K562 (cell line): ENCODE data around the gene TMIGD1. TPM values are rescaled to one million over a fixed set of nuclear protein-coding genes. Genes with fewer than 3 reads are reported as not detected.
A peak's percentile ranks its signal among the peaks of the same experiment; 100 is the strongest.

Experiments used
- BHLHE40 ChIP-seq: IDR thresholded peaks from 2 replicates; pipeline ENCODE4 v1.6.1; 2011; ENCODE audit warnings: low read length, improper control_type of control experiment
- CREM ChIP-seq: IDR thresholded peaks from 2 replicates; pipeline ENCODE4 v1.6.1; 2014; ENCODE audit warnings: antibody characterized with exemption, low read depth
- DIDO1 ChIP-seq: fragments of 450-650 bp; IDR thresholded peaks from 2 replicates; pipeline ENCODE4 v1.6.1; 2016; ENCODE audit warnings: low read depth, missing biosample characterization, missing genetic modification characterization
- EGR1 ChIP-seq: fragments of 450-650 bp; conservative IDR thresholded peaks from 2 replicates; pipeline ENCODE4 v1.6.1; 2017; ENCODE audit warnings: mild to moderate bottlenecking
- FOSL1 ChIP-seq: fragments of 200-800 bp; sonication (Bioruptor generic); conservative IDR thresholded peaks from 2 replicates; pipeline ENCODE4 v1.6.1; 2016; ENCODE audit warnings: missing genetic modification characterization, missing compliant biosample characterization
- HOMEZ ChIP-seq: fragments of 250-450 bp; sonication (Bioruptor Pico); IDR thresholded peaks from 2 replicates; pipeline ENCODE4 v1.4.0; 2020; ENCODE audit warnings: mild to moderate bottlenecking, moderate library complexity
- MAX ChIP-seq: sonication (generic); formaldehyde crosslinking; IDR thresholded peaks from 2 replicates; pipeline ENCODE4 v1.9.0; 2022; ENCODE audit warnings: mild to moderate bottlenecking, missing genetic modification reagents
- MEF2A ChIP-seq: IDR thresholded peaks from 2 replicates; pipeline ENCODE4 v1.6.1; 2011; ENCODE audit warnings: low read depth, mild to moderate bottlenecking, low read length, moderate library complexity; ENCODE audit not compliant: control insufficient read depth
- NFXL1 ChIP-seq: fragments of 450-650 bp; formaldehyde crosslinking; IDR thresholded peaks from 2 replicates; pipeline ENCODE4 v1.4.0; 2021; ENCODE audit warnings: mild to moderate bottlenecking
- NR4A1 ChIP-seq, 2 experiments: fragments of 250-450 bp in 1 of 2; fragments of 450-650 bp in 1 of 2; sonication (Bioruptor Pico) in 1 of 2; IDR thresholded peaks; 2 replicates each; pipeline versions ENCODE4 v1.4.0 to v1.6.1; 2016 to 2020; ENCODE audit warnings: mild to moderate bottlenecking in 2 of 2, missing compliant biosample characterization in 1 of 2, missing genetic modification characterization in 1 of 2, moderate library complexity in 1 of 2
- POLR2B ChIP-seq: fragments of 450-650 bp; IDR thresholded peaks from 2 replicates; pipeline ENCODE4 v1.6.1; 2018; ENCODE audit warnings: low read depth; ENCODE audit not compliant: partially characterized antibody
- POLR2G ChIP-seq: fragments of 200-400 bp; formaldehyde crosslinking; IDR thresholded peaks from 2 replicates; pipeline ENCODE4 v1.6.1; 2017; ENCODE audit warnings: low read depth, mild to moderate bottlenecking, antibody characterized with exemption, low read length, moderate library complexity
- PRMT5 ChIP-seq: sonication (generic); formaldehyde crosslinking; IDR thresholded peaks from 2 replicates; pipeline ENCODE4 v1.5.0; 2020; ENCODE audit warnings: missing genetic modification reagents
- RB1 ChIP-seq: fragments of 450-650 bp; IDR thresholded peaks from 2 replicates; pipeline ENCODE4 v1.6.1; 2017; ENCODE audit warnings: low read depth, mild to moderate bottlenecking
- SMARCA5 ChIP-seq: fragments of 450-650 bp; IDR thresholded peaks from 2 replicates; pipeline ENCODE4 v1.6.1; 2016
- SNIP1 ChIP-seq: fragments of 450-650 bp; IDR thresholded peaks from 2 replicates; pipeline ENCODE4 v1.7.1; 2017; ENCODE audit warnings: low read depth, mild to moderate bottlenecking
- SUPT5H ChIP-seq: fragments of 450-650 bp; IDR thresholded peaks from 2 replicates; pipeline ENCODE4 v1.6.1; 2016
- USF2 ChIP-seq: sonication (generic); formaldehyde crosslinking; IDR thresholded peaks from 2 replicates; pipeline ENCODE4 v1.5.0; 2020; ENCODE audit warnings: missing genetic modification reagents
- XRCC4 ChIP-seq: IDR thresholded peaks from one replicate; pipeline ENCODE4 v1.6.1; 2011; ENCODE audit not compliant: insufficient read depth, insufficient read length; ENCODE audit errors: extremely low read depth
- ZNF212 ChIP-seq: fragments of 450-650 bp; formaldehyde crosslinking; IDR thresholded peaks from 2 replicates; pipeline ENCODE4 v1.4.0; 2020; ENCODE audit warnings: mild to moderate bottlenecking
- ZNF324 ChIP-seq: fragments of 250-450 bp; sonication (Bioruptor Pico); IDR thresholded peaks from 2 replicates; pipeline ENCODE4 v1.4.0; 2020; ENCODE audit warnings: mild to moderate bottlenecking
- ZNF644 ChIP-seq: fragments of 200-800 bp; sonication (Bioruptor generic); IDR thresholded peaks from 2 replicates; pipeline ENCODE4 v1.6.1; 2016; ENCODE audit warnings: low read depth, missing genetic modification characterization, missing compliant biosample characterization
- ZSCAN32 ChIP-seq: fragments of 450-650 bp; formaldehyde crosslinking; IDR thresholded peaks from 2 replicates; pipeline ENCODE4 v1.4.0; 2020; ENCODE audit warnings: mild to moderate bottlenecking, moderate library complexity
- polyA plus RNA-seq, 8 experiments: library from polyadenylated mRNA; depleted of rRNA in 4 of 8; stranded (reverse) in 5 of 8; unstranded in 3 of 8; fragments of >200 nt; fragmentation: Nextera tagmentation in 2 of 8; fragmentation: Illumina TruSeq in 1 of 8; extraction: Ambion mirVana in 2 of 8; extraction: Trizol in 1 of 8; gene quantifications; 2 replicates each; pipeline versions ENCODE4 v1.2.1 to v1.2.3, GENCODE V29; 2011 to 2014; ENCODE audit warnings: inconsistent platforms in 1 of 8, missing spikeins in 1 of 8
- total RNA-seq, 7 experiments: library from RNA; depleted of rRNA in 6 of 7; stranded (reverse); fragments of >200 nt in 6 of 7; fragmentation: Illumina TruSeq in 2 of 7; extraction: Trizol in 2 of 7; gene quantifications; 2 replicates each; pipeline versions ENCODE4 v1.2.1 to v1.2.3, GENCODE V29; 2011 to 2021; ENCODE audit warnings: low replicate concordance in 1 of 7

The TMIGD1 gene
- total and polyA plus RNA-seq, 9 of the 15 experiments (the other 6 are each of a cell fraction or from before 2014, with no cell fraction given), result not detected

DNA sequence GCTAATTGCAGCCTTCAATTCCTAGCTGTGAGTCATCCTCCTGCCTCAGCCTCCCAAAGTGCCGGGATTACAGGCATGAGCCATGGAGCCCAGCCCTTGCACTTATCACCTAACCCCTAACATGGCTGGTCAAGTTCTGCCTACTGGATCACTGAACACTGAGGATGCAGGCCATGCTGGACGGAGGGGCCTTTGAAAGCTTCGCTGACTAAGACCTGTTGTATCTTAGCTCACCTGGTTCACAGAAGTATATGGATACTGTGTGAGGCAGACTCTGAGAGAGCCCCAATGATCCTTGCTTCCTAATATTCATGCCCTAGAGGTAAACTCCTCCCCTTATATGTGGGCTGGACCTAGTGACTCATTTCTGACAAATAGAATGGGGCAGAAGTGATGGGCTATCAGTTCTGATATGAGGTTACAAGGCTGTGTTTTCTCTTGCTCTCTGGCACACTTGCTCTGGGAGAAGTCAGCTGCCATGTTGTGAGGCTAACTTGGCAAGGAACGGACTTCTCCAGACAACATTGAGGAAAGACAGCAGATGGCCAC is 11.7 kb upstream of the TMIGD1 start (continued):
- TF ChIP-seq XRCC4 (no peak), HOMEZ (no peak), RB1 (no peak), DIDO1 (tag) (no peak), ZNF644 (tag) (0 out of 2 replicates have a peak, but pooled peaks have one; percentile 5), PRMT5 (CRISPR knock-in tag) (no peak), SMARCA5 (0 out of 2 replicates have a peak, but pooled peaks have one; percentile 32), NR4A1 (CRISPR knock-in tag; IDR thresholded peaks at IDR 0.05) (no peak), NR4A1 (tag; IDR thresholded peaks at IDR 0.05) (no peak), SUPT5H (no peak), FOSL1 (tag) (peak; percentile 91), ZSCAN32 (no peak), POLR2G (no peak), MAX (peak; percentile 19; the same call in 1 of the 2 replicates), CREM (peak; percentile 39; the same call in 1 of the 2 replicates), ZNF324 (CRISPR knock-in tag) (no peak), EGR1 (peak; percentile 51; the same call in 1 of the 2 replicates), USF2 (CRISPR knock-in tag) (no peak), NFXL1 (CRISPR knock-in tag) (no peak), ZNF212 (CRISPR knock-in tag) (no peak), BHLHE40 (0 out of 2 replicates have a peak, but pooled peaks have one; percentile 22), MEF2A (no peak), POLR2B (peak; percentile 21), SNIP1 (no peak)
